Ectodermal cell (in vitro differentiated cells): ENCODE results near the gene USP10.

Experiments used
- H3K27ac ChIP-seq: 2 replicates; pipeline ENCODE4 v1.7.0; 2013; ENCODE audit warnings: mild to moderate bottlenecking, low read depth, low read length; ENCODE audit not compliant: insufficient read depth, poor library complexity, severe bottlenecking
- H3K27me3 ChIP-seq: 2 replicates; pipeline ENCODE4 v1.7.0; 2013; ENCODE audit warnings: mild to moderate bottlenecking, low read length; ENCODE audit not compliant: insufficient read depth, control insufficient read depth, poor library complexity, severe bottlenecking
- H3K36me3 ChIP-seq: one replicate; pipeline ENCODE4 v1.7.0; 2013; ENCODE audit warnings: low read length; ENCODE audit not compliant: control insufficient read depth, insufficient read depth
- H3K4me1 ChIP-seq: one replicate; pipeline ENCODE4 v1.7.0; 2013; ENCODE audit warnings: low read length; ENCODE audit not compliant: control insufficient read depth, insufficient read depth
- H3K4me3 ChIP-seq: 2 replicates; pipeline ENCODE4 v1.7.0; 2013; ENCODE audit warnings: low read depth, low read length, control low read depth; ENCODE audit not compliant: insufficient read depth
- H3K9me3 ChIP-seq: 2 replicates; pipeline ENCODE4 v1.7.0; 2013; ENCODE audit warnings: mild to moderate bottlenecking, low read length, moderate library complexity; ENCODE audit not compliant: control insufficient read depth
- WGBS, 2 experiments: methylation state at CpG; one replicate each; pipeline ENCODE4 v1.1.7; 2013; ENCODE audit warnings: missing lambda C conversion rate in 2 of 2; 5-methylcytosine and 5-hydroxymethylcytosine counted together

The USP10 gene

GRCh38 chr16:84794626-84795025 lies 94.8 kb downstream of the USP10 start:
- no peak overlapping the region for H3K27ac ChIP-seq
- no peaks in the 10 kb centered on the region for H3K27me3 ChIP-seq
- no peaks in the 10 kb centered on the region for H3K36me3 ChIP-seq
- H3K9me3 ChIP-seq: no peaks in the 10 kb centered on the region
- no peaks in the 10 kb centered on the region for H3K4me1 ChIP-seq
- WGBS, 2 experiments: 92 to 93% methylated on average over 19 of the region's 19 CpGs
- H3K4me3 ChIP-seq: no peak overlapping the region

- Histone ChIP-seq H3K27me3 (no peaks in the 10 kb centered on the region), H3K4me3 (no peak overlapping the region), H3K4me1 (no peaks in the 10 kb centered on the region), H3K9me3 (no peaks in the 10 kb centered on the region), H3K27ac (no peak overlapping the region), H3K36me3 (no peaks in the 10 kb centered on the region)
- 90 to 92% methylated on average over 22 of the region's 22 CpGs for WGBS, 2 experiments
Measured at GRCh38 chr16:84795329-84796053, 95.7 kb downstream of the USP10 start.

- Histone ChIP-seq H3K27me3 (no peaks in the 10 kb centered on the region), H3K27ac (no peak overlapping the region), H3K4me1 (no peaks in the 10 kb centered on the region), H3K36me3 (no peaks in the 10 kb centered on the region), H3K4me3 (no peak overlapping the region), H3K9me3 (no peaks in the 10 kb centered on the region)
- WGBS, 2 experiments: 90 to 94% methylated on average over 8 of the region's 8 CpGs
Measured at GRCh38 chr16:84800158-84800978, 100.6 kb downstream of the USP10 start.

- WGBS, 2 experiments: 79 to 83% methylated on average over 9 of the region's 9 CpGs
- H3K27me3 ChIP-seq: no peaks in the 10 kb centered on the region
- H3K27ac ChIP-seq: no peak overlapping the region
- H3K36me3 ChIP-seq: no peaks in the 10 kb centered on the region
- no peak overlapping the region for H3K4me3 ChIP-seq
- H3K9me3 ChIP-seq: no peaks in the 10 kb centered on the region
- no peaks in the 10 kb centered on the region for H3K4me1 ChIP-seq
Measured at GRCh38 chr16:84803146-84803545, 103.3 kb downstream of the USP10 start.

- 94% methylated on average over 10 of the region's 10 CpGs for WGBS, 2 experiments
- no peak overlapping the region for H3K4me3 ChIP-seq
- no peaks in the 10 kb centered on the region for H3K4me1 ChIP-seq
- H3K36me3 ChIP-seq: no peaks in the 10 kb centered on the region
- no peak overlapping the region for H3K27ac ChIP-seq
- no peaks in the 10 kb centered on the region for H3K9me3 ChIP-seq
- H3K27me3 ChIP-seq: no peaks in the 10 kb centered on the region
Measured at GRCh38 chr16:84804326-84804725, 104.5 kb downstream of the USP10 start.

GRCh38 chr16:84806256-84806889 lies 106.6 kb downstream of the USP10 start:
- Histone ChIP-seq H3K9me3 (no peaks in the 10 kb centered on the region), H3K4me3 (no peak overlapping the region), H3K27ac (no peak overlapping the region), H3K36me3 (no peaks in the 10 kb centered on the region), H3K4me1 (no peaks in the 10 kb centered on the region), H3K27me3 (no peaks in the 10 kb centered on the region)
- WGBS, 2 experiments: 85 to 87% methylated on average over 26 of the region's 26 CpGs

GRCh38 chr16:84806890-84807258 lies 107.1 kb downstream of the USP10 start:
- Histone ChIP-seq H3K36me3 (no peaks in the 10 kb centered on the region), H3K9me3 (no peaks in the 10 kb centered on the region), H3K27me3 (no peaks in the 10 kb centered on the region), H3K4me3 (no peak overlapping the region), H3K27ac (no peak overlapping the region), H3K4me1 (no peaks in the 10 kb centered on the region)
- WGBS, 2 experiments: 92% methylated on average over 10 of the region's 10 CpGs

- H3K27ac ChIP-seq: no peak overlapping the region
- no peaks in the 10 kb centered on the region for H3K9me3 ChIP-seq
- H3K36me3 ChIP-seq: no peaks in the 10 kb centered on the region
- no peaks in the 10 kb centered on the region for H3K27me3 ChIP-seq
- 91 to 92% methylated on average over 7 of the region's 7 CpGs for WGBS, 2 experiments
- H3K4me3 ChIP-seq: no peak overlapping the region
- H3K4me1 ChIP-seq: no peaks in the 10 kb centered on the region
Measured at GRCh38 chr16:84807776-84808175, 108.0 kb downstream of the USP10 start.

GRCh38 chr16:84808826-84809225 lies 109.0 kb downstream of the USP10 start:
- no peak overlapping the region for H3K4me3 ChIP-seq
- H3K9me3 ChIP-seq: no peaks in the 10 kb centered on the region
- WGBS, 2 experiments: 82 to 92% methylated on average over 8 of the region's 8 CpGs
- no peaks in the 10 kb centered on the region for H3K27me3 ChIP-seq
- H3K36me3 ChIP-seq: no peaks in the 10 kb centered on the region
- no peak overlapping the region for H3K27ac ChIP-seq
- no peaks in the 10 kb centered on the region for H3K4me1 ChIP-seq
